Regular cardiac myocyte (primary cell): ENCODE results near the gene IFI35. TPM values are rescaled to one million over a fixed set of nuclear protein-coding genes. Genes with fewer than 3 reads are reported as not detected.

ENCODE experiments used
- total RNA-seq: library from RNA; depleted of rRNA; stranded (reverse); fragments of >200 nt; gene quantifications from 2 replicates; pipeline ENCODE4 v1.2.3, GENCODE V29; 2014

The IFI35 gene
- total RNA-seq, result 16.7 and 20.6 TPM in 2 replicates

GRCh38 chr17:43006639-43007551, at the start of gene IFI35:
Gene IFI35, plus strand, starts transcription at chr17:43006784. Its CDS starts 164 bp downstream, at chr17:43006948.

GRCh38 chr17:42964161-42964932, 42.2 kb upstream of the IFI35 start, which contains the start of gene AARSD1:
Gene AARSD1, minus strand, starts transcription at chr17:42964454. Its CDS starts 14 bp downstream, at chr17:42964440.

GRCh38 chr17:42979511-42980273, 26.9 kb upstream of the IFI35 start, which contains the start of gene PTGES3L:
Gene PTGES3L, minus strand, starts transcription at chr17:42980080. Its CDS starts 27 bp downstream, at chr17:42980053.

GRCh38 chr17:42980274-42980765, 26.3 kb upstream of the IFI35 start, which contains the start of gene RUNDC1:
Gene RUNDC1, plus strand, starts transcription at chr17:42980565. Its CDS starts 12 bp downstream, at chr17:42980577.

GRCh38 chr17:42997984-42998938, 8.3 kb upstream of the IFI35 start, which contains the start of gene RPL27:
Gene RPL27, plus strand, starts transcription at chr17:42998419. Its CDS starts 332 bp downstream, at chr17:42998751.

GRCh38 chr17:43021741-43022512, 15.3 kb downstream of the IFI35 start, which contains the start of gene VAT1:
Gene VAT1, minus strand, starts transcription at chr17:43022385. Its CDS starts 63 bp downstream, at chr17:43022322.

GRCh38 chr17:43024407-43025289, 18.1 kb downstream of the IFI35 start, which contains the start of gene RND2:
Gene RND2, plus strand, starts transcription at chr17:43025231. Its CDS starts 117 bp downstream, at chr17:43025348.

Other genes with a start within 250 kb of the IFI35 start
- gene RAMP2, start 245.6 kb upstream of the IFI35 start, total RNA-seq, result under 0.01 and 0.58 TPM in 2 replicates
- gene VPS25, start 233.3 kb upstream of the IFI35 start, total RNA-seq, result 65.7 and 92.6 TPM in 2 replicates
- 3.5 and 4.5 TPM in 2 replicates for gene WNK4, start 226.2 kb upstream of the IFI35 start, total RNA-seq
- 48.8 and 70.4 TPM in 2 replicates for gene COA3, start 208.1 kb upstream of the IFI35 start, total RNA-seq
- under 0.01 and 0.19 TPM in 2 replicates for gene CNTD1, start 207.9 kb upstream of the IFI35 start, total RNA-seq
- gene BECN1, start 182.5 kb upstream of the IFI35 start, total RNA-seq, result 123 and 167 TPM in 2 replicates
- gene PSME3, start 173.4 kb upstream of the IFI35 start, total RNA-seq, result 51.3 and 131 TPM in 2 replicates
- gene AOC2, start 162.2 kb upstream of the IFI35 start, total RNA-seq, result 0.28 and 0.38 TPM in 2 replicates
- under 0.01 and 2.0 TPM in 2 replicates for gene AOC3, start 155.6 kb upstream of the IFI35 start, total RNA-seq
- not detected in 2 replicates for gene G6PC1, start 106.0 kb upstream of the IFI35 start, total RNA-seq
- gene AARSD1, start 42.3 kb upstream of the IFI35 start, total RNA-seq, result 21.4 and 42.8 TPM in 2 replicates
- gene PTGES3L, start 26.7 kb upstream of the IFI35 start, total RNA-seq, result 0.28 and 0.58 TPM in 2 replicates
- 13.2 and 14.6 TPM in 2 replicates for gene RUNDC1, start 26.2 kb upstream of the IFI35 start, total RNA-seq
- 1,034 and 1,254 TPM in 2 replicates for gene RPL27, start 8.4 kb upstream of the IFI35 start, total RNA-seq
- 115 and 147 TPM in 2 replicates for gene VAT1, start 15.6 kb downstream of the IFI35 start, total RNA-seq
- 0.19 and 0.28 TPM in 2 replicates for gene RND2, start 18.4 kb downstream of the IFI35 start, total RNA-seq
- 5.4 and 33.7 TPM in 2 replicates for gene BRCA1, start 118.6 kb downstream of the IFI35 start, total RNA-seq
- gene NBR1, start 164.4 kb downstream of the IFI35 start, total RNA-seq, result 111 and 114 TPM in 2 replicates
- gene TMEM106A, start 205.1 kb downstream of the IFI35 start, total RNA-seq, result 2.5 and 4.6 TPM in 2 replicates
- gene CCDC200, start 221.8 kb downstream of the IFI35 start, total RNA-seq, result not detected in 2 replicates
- gene RNU2-1, start 227.2 kb downstream of the IFI35 start, total RNA-seq, result not detected in 2 replicates